DND-41 (cell line): ENCODE results near the gene SF3B6.
"Not testable (repeated sequence)": the region's sequence is repeated elsewhere in the genome, so short reads cannot be mapped to it uniquely, and the experiment has no call there.

Source experiments
- ATAC-seq: fragments of 200-7000 bp; cut with Tn5 transposase; 3 replicates; pipeline ENCODE4 v1.9.1; 2021; ENCODE audit warnings: low read depth; ENCODE audit not compliant: insufficient read depth
- DNase-seq: peaks from one replicate; pipeline ENCODE4 v3.0.0-alpha.2; 2020
- H2AFZ ChIP-seq: 2 replicates; pipeline ENCODE4 v1.6.0; 2012; ENCODE audit warnings: low read depth, low read length
- H3K27ac ChIP-seq: 2 replicates; pipeline ENCODE4 v1.5.1; 2012; ENCODE audit warnings: low read length, inconsistent platforms
- H3K27me3 ChIP-seq: fragments of 200-600 bp; sonication (generic); 2 replicates; pipeline ENCODE4 v1.6.0; 2012; ENCODE audit warnings: low read length, mild to moderate bottlenecking, inconsistent platforms; ENCODE audit not compliant: insufficient read depth, poor library complexity
- H3K36me3 ChIP-seq: 2 replicates; pipeline ENCODE4 v1.5.1; 2012; ENCODE audit warnings: low read length, inconsistent platforms; ENCODE audit not compliant: insufficient read depth
- H3K4me1 ChIP-seq: 2 replicates; pipeline ENCODE4 v1.5.1; 2012; ENCODE audit warnings: mild to moderate bottlenecking, low read length; ENCODE audit not compliant: insufficient read depth
- H3K4me2 ChIP-seq: 2 replicates; pipeline ENCODE4 v1.6.0; 2012; ENCODE audit warnings: mild to moderate bottlenecking, moderate library complexity, low read length, inconsistent platforms; ENCODE audit not compliant: insufficient read depth
- H3K4me3 ChIP-seq, 2 experiments: fragments of 200-600 bp in 1 of 2; shearing (Covaris generic) in 1 of 2; 2 replicates each; pipeline ENCODE4 v1.5.1; 2012 to 2016; ENCODE audit warnings: inconsistent platforms in 2 of 2, low read length in 2 of 2, mild to moderate bottlenecking in 2 of 2, low read depth in 1 of 2, moderate library complexity in 1 of 2
- H3K79me2 ChIP-seq: 2 replicates; pipeline ENCODE4 v1.6.0; 2012; ENCODE audit warnings: low read length, inconsistent platforms; ENCODE audit not compliant: insufficient read depth
- H3K9ac ChIP-seq: 2 replicates; pipeline ENCODE4 v1.6.0; 2012; ENCODE audit warnings: low read depth, mild to moderate bottlenecking, inconsistent platforms, low read length, moderate library complexity
- H3K9me3 ChIP-seq: 2 replicates; pipeline ENCODE4 v1.5.1; 2012; ENCODE audit warnings: low read length, moderate library complexity, mild to moderate bottlenecking, inconsistent platforms; ENCODE audit not compliant: insufficient read depth, severe bottlenecking
- H4K20me1 ChIP-seq: 2 replicates; pipeline ENCODE4 v1.6.0; 2012; ENCODE audit warnings: low read length; ENCODE audit not compliant: insufficient read depth
- EZH2 ChIP-seq: IDR thresholded peaks from 3 replicates; pipeline ENCODE4 v1.6.1; 2012; ENCODE audit warnings: borderline replicate concordance, low read depth, mild to moderate bottlenecking, moderate library complexity, low read length, inconsistent platforms; ENCODE audit not compliant: severe bottlenecking
- TF ChIP-seq, protein P1 (sequence below): IDR thresholded peaks from 2 replicates; pipeline ENCODE4 v1.5.1; 2012; ENCODE audit warnings: borderline replicate concordance, low read length, moderate library complexity, mild to moderate bottlenecking; ENCODE audit not compliant: poor library complexity, severe bottlenecking; ENCODE audit errors: extremely low read depth

Gene SF3B6

DNA sequence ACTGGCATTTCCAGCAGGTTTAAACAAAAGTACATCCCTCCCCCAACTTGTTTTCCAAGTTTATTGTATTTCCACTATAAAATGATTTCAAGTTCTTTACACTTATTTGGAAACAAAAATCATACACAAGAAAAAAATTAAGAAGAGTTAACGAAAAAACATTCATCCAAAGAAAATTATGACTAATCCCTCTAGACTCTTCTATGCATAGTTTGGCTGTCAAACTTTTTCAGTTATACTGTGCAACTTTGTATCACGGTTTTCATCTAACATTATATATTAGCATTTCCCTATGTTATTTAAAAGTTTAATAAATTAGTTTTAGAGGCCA lies 29.6 kb downstream of the SF3B6 start:
- no peak for TF ChIP-seq EZH2
- TF ChIP-seq, protein P1, sequence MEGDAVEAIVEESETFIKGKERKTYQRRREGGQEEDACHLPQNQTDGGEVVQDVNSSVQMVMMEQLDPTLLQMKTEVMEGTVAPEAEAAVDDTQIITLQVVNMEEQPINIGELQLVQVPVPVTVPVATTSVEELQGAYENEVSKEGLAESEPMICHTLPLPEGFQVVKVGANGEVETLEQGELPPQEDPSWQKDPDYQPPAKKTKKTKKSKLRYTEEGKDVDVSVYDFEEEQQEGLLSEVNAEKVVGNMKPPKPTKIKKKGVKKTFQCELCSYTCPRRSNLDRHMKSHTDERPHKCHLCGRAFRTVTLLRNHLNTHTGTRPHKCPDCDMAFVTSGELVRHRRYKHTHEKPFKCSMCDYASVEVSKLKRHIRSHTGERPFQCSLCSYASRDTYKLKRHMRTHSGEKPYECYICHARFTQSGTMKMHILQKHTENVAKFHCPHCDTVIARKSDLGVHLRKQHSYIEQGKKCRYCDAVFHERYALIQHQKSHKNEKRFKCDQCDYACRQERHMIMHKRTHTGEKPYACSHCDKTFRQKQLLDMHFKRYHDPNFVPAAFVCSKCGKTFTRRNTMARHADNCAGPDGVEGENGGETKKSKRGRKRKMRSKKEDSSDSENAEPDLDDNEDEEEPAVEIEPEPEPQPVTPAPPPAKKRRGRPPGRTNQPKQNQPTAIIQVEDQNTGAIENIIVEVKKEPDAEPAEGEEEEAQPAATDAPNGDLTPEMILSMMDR = no peak
- Histone ChIP-seq H3K9ac (peak overlapping the region; percentile 71), H4K20me1 (0 out of 2 replicates have a peak, but pooled peaks cover 3% of the 10 kb centered on the region), H3K4me2 (peak overlapping the region; percentile 72), H3K79me2 (peaks cover 47% of the 10 kb centered on the region), H3K27ac (peak overlapping the region; percentile 82), H3K9me3 (no peaks in the 10 kb centered on the region), H2AFZ (peak overlapping the region; percentile 90), H3K27me3 (no peaks in the 10 kb centered on the region), H3K4me1 (peaks cover 29% of the 10 kb centered on the region), H3K36me3 (no peaks in the 10 kb centered on the region), H3K4me3 (peak overlapping the region; percentile 85 to 88)
- no peak for ATAC-seq
- no peak for DNase-seq

DNA sequence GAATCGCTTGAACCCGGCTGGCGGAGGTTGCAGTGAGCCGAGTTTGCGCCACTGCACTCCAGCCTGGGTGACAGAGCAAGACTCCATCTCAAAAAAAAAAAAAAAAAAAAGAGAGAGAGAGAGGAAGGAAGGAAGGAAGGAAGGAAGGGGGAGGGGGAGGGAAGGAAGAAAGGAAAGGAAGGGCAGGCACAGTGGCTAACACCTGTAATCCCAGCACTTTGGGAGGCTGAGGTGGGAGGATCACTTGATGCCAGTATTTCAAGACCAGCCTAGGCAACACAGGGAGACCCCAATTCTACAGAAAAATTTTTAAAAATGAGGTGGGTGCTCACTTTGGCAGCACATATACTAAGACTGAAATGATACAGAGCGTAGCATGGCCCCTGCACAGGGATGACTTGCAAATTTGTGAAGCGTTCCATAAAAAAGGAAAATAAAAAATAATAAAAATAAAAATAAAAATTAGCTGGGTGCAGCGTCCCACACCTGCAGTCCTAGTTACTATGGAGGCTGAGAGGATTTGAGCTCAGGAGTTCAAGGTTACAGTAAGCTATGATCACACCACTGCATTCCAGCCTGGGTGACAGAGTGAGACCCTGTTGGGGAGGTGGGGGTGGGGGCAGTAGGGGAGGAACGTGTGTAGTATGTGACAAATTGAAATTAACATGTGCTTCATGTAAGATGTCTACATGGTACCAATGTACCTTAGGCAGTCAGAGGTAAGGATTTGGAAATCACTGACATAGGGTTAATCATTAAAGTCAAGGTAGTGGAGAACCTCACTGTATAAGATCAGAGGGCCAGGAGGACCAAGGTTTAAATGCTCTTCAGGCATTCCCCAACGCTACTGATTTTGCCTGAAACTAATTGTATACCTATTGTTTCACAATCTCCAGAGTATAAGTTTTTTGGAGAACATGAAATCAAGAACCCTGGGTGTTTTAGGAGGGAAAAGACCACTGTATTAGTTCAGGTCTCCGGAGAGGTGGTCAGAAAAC lies 30.3 kb downstream of the SF3B6 start:
- peak overlapping the region; percentile 85 to 88 for H3K4me3 ChIP-seq
- H3K9ac ChIP-seq = peak overlapping the region; percentile 71
- peaks cover 29% of the 10 kb centered on the region for H3K4me1 ChIP-seq
- H3K36me3 ChIP-seq = no peaks in the 10 kb centered on the region
- H3K9me3 ChIP-seq = no peaks in the 10 kb centered on the region
- no peak overlapping the region for H2AFZ ChIP-seq
- no peak for ATAC-seq
- H3K79me2 ChIP-seq = peaks cover 54% of the 10 kb centered on the region
- H4K20me1 ChIP-seq = peaks cover 3% of the 10 kb centered on the region; the same call in 1 of the 2 replicates
- no peaks in the 10 kb centered on the region for H3K27me3 ChIP-seq
- H3K27ac ChIP-seq = no peak overlapping the region
- peak overlapping the region; percentile 72 for H3K4me2 ChIP-seq
- TF ChIP-seq EZH2 = no peak
- TF ChIP-seq, protein P1 = no peak
- DNase-seq = no peak

DNA sequence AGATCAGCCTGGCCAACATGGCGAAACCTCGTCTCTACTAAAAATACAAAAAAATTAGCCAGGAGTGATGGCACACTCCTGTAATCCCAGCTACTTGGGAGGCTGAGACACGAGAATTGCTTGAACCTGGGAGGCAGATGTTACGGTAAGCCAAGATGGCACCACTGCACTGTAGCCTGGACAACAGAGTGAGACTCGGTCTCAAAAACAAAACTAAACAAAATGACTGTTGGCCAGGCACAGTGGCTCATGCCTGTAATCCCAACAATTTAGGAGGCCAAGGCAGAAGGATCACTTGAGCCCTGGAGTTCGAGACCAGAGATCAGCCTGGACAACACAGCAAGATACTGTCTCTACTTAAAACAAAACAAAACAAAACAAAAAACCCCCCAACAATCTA lies 33.0 kb downstream of the SF3B6 start:
- H2AFZ ChIP-seq, H4K20me1 ChIP-seq, H3K9ac ChIP-seq, H3K27ac ChIP-seq, H3K4me2 ChIP-seq, H3K9me3 ChIP-seq, H3K4me3 ChIP-seq, ATAC-seq, DNase-seq, H3K27me3 ChIP-seq: not testable (repeated sequence)
- Histone ChIP-seq H3K79me2 (peaks cover 74% of the 10 kb centered on the region), H3K36me3 (peaks cover 13% of the 10 kb centered on the region), H3K4me1 (peaks cover 22% of the 10 kb centered on the region)

DNA sequence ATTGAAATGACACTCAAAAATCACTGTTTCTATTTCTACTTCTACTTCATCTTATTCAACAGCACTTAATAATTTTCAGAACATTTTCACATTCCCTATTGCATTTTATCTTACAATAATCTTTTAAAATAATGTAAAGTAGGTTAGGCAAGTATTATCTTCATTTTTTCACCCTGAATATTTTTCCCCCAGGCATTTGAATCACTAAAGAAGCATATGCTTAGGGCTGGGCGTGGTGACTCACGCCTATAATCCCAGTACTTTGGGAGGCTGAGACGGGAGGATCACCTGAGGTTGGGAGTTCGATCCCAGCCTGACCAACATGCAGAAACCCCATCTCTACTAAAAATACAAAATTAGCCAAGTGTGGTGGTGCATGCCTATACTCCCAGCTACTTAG lies 35.6 kb downstream of the SF3B6 start:
- peaks cover 19% of the 10 kb centered on the region for H3K4me1 ChIP-seq
- no peak for TF ChIP-seq EZH2
- TF ChIP-seq, protein P1 = no peak

More for the DNA sequence above, 35.6 kb downstream of the SF3B6 start:
- Histone ChIP-seq H3K79me2 (peaks cover 79% of the 10 kb centered on the region), H3K36me3 (peaks cover 33% of the 10 kb centered on the region), H4K20me1 (peaks cover 6% of the 10 kb centered on the region; the same call in 1 of the 2 replicates), H3K4me3 (no peak overlapping the region), H3K4me2 (no peak overlapping the region), H3K27me3 (no peaks in the 10 kb centered on the region), H3K9me3 (no peaks in the 10 kb centered on the region), H2AFZ (no peak overlapping the region), H3K27ac (no peak overlapping the region), H3K9ac (no peak overlapping the region)
- no peak for ATAC-seq
- no peak for DNase-seq
